ENCODE results near the gene OGDH.

OGDH gene

DNA sequence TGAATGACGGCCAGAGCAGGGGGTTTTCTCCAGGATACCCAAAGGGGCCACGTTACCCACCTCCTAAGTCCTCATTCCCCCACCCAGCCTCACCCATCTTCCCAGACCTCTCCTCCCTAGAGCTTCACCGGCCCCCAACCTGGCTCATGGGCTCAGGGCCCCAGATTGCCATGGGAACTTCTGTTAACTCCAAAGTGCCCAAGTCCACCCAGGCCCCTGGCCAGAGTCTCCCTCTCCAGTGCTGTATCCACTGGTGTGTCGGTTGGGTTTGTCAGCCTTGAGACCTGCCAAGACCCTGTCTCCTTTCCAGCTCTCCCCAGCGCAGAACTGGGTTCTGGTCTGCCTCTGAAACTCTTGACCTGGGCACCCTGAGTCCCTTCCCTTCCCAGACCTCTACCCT is 105.1 kb downstream of the OGDH start:
- Histone ChIP-seq H4K20me1 (ENCODE audit: insufficient read depth, low read length) (no peaks in the 10 kb centered on the region), H3F3A (ENCODE audit: insufficient read depth, low read length) (no peaks in the 10 kb centered on the region), H3K27me3 (replicated peaks; ENCODE audit: insufficient read depth, low read length) (no peaks in the 10 kb centered on the region), H3K36me3 (replicated peaks; ENCODE audit: insufficient read depth, low read length) (no peaks in the 10 kb centered on the region), H3K4me2 (ENCODE audit: low read depth, low read length) (no peak overlapping the region), H3K27ac (ENCODE audit: low read length) (no peak overlapping the region), H3K9ac (ENCODE audit: low read length) (no peak overlapping the region), H3K79me2 (ENCODE audit: low read length) (no peaks in the 10 kb centered on the region), H3K4me1 (ENCODE audit: low read length) (no peaks in the 10 kb centered on the region), H3K4me3 (ENCODE audit: low read length) (no peak overlapping the region), H3K9me3 (replicated peaks; ENCODE audit: insufficient read depth, low read length) (no peaks in the 10 kb centered on the region), H2AFZ (ENCODE audit: low read length) (no peak overlapping the region), H3K9me2 (replicated peaks; ENCODE audit: insufficient read depth, low read length) (no peaks in the 10 kb centered on the region)
- DNase-seq = no peak
- TF ChIP-seq, protein P1, sequence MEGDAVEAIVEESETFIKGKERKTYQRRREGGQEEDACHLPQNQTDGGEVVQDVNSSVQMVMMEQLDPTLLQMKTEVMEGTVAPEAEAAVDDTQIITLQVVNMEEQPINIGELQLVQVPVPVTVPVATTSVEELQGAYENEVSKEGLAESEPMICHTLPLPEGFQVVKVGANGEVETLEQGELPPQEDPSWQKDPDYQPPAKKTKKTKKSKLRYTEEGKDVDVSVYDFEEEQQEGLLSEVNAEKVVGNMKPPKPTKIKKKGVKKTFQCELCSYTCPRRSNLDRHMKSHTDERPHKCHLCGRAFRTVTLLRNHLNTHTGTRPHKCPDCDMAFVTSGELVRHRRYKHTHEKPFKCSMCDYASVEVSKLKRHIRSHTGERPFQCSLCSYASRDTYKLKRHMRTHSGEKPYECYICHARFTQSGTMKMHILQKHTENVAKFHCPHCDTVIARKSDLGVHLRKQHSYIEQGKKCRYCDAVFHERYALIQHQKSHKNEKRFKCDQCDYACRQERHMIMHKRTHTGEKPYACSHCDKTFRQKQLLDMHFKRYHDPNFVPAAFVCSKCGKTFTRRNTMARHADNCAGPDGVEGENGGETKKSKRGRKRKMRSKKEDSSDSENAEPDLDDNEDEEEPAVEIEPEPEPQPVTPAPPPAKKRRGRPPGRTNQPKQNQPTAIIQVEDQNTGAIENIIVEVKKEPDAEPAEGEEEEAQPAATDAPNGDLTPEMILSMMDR (IDR thresholded peaks at IDR 0.05; ENCODE audit: low read length) = no peak
- TF ChIP-seq EZH2phosphoT487 (IDR thresholded peaks at IDR 0.05; ENCODE audit: low read length) (no peak), EZH2 (optimal IDR thresholded peaks at IDR 0.05; ENCODE audit: low read depth, low read length) (no peak)

- H3K27ac ChIP-seq (ENCODE audit: low read length) = no peak overlapping the region
- TF ChIP-seq EZH2 (optimal IDR thresholded peaks at IDR 0.05; ENCODE audit: low read depth, low read length) (no peak), EZH2phosphoT487 (IDR thresholded peaks at IDR 0.05; ENCODE audit: low read length) (no peak)
- TF ChIP-seq, protein P1 (IDR thresholded peaks at IDR 0.05; ENCODE audit: low read length) = no peak
- no peak overlapping the region for H3K9ac ChIP-seq (ENCODE audit: low read length)
Observed at GRCh38 chr7:44712012-44712411, 105.6 kb downstream of the OGDH start.

GRCh38 chr7:44713141-44713540 is 106.7 kb downstream of the OGDH start:
- H3K9ac ChIP-seq (ENCODE audit: low read length) = no peak overlapping the region
- no peak overlapping the region for H3K27ac ChIP-seq (ENCODE audit: low read length)
- H3K4me1 ChIP-seq (ENCODE audit: low read length) = no peaks in the 10 kb centered on the region
- H3K9me2 ChIP-seq (replicated peaks; ENCODE audit: insufficient read depth, low read length) = no peaks in the 10 kb centered on the region
- no peaks in the 10 kb centered on the region for H3F3A ChIP-seq (ENCODE audit: insufficient read depth, low read length)
- no peak for TF ChIP-seq EZH2phosphoT487 (IDR thresholded peaks at IDR 0.05; ENCODE audit: low read length)
- H3K4me2 ChIP-seq (ENCODE audit: low read depth, low read length) = no peak overlapping the region
- no peaks in the 10 kb centered on the region for H3K27me3 ChIP-seq (replicated peaks; ENCODE audit: insufficient read depth, low read length)
- no peak for DNase-seq
- no peaks in the 10 kb centered on the region for H3K36me3 ChIP-seq (replicated peaks; ENCODE audit: insufficient read depth, low read length)
- H3K4me3 ChIP-seq (ENCODE audit: low read length) = no peak overlapping the region
- H3K79me2 ChIP-seq (ENCODE audit: low read length) = no peaks in the 10 kb centered on the region
- H2AFZ ChIP-seq (ENCODE audit: low read length) = no peak overlapping the region
- no peaks in the 10 kb centered on the region for H4K20me1 ChIP-seq (ENCODE audit: insufficient read depth, low read length)
- H3K9me3 ChIP-seq (replicated peaks; ENCODE audit: insufficient read depth, low read length) = no peaks in the 10 kb centered on the region

More at GRCh38 chr7:44712012-44712411, 105.6 kb downstream of the OGDH start:
- Histone ChIP-seq H3K9me3 (replicated peaks; ENCODE audit: insufficient read depth, low read length) (no peaks in the 10 kb centered on the region), H3K4me3 (ENCODE audit: low read length) (no peak overlapping the region), H4K20me1 (ENCODE audit: insufficient read depth, low read length) (no peaks in the 10 kb centered on the region), H3K4me2 (ENCODE audit: low read depth, low read length) (no peak overlapping the region), H3K4me1 (ENCODE audit: low read length) (no peaks in the 10 kb centered on the region), H3K36me3 (replicated peaks; ENCODE audit: insufficient read depth, low read length) (no peaks in the 10 kb centered on the region), H2AFZ (ENCODE audit: low read length) (no peak overlapping the region), H3K9me2 (replicated peaks; ENCODE audit: insufficient read depth, low read length) (no peaks in the 10 kb centered on the region), H3K27me3 (replicated peaks; ENCODE audit: insufficient read depth, low read length) (no peaks in the 10 kb centered on the region), H3F3A (ENCODE audit: insufficient read depth, low read length) (no peaks in the 10 kb centered on the region), H3K79me2 (ENCODE audit: low read length) (no peaks in the 10 kb centered on the region)
- no peak for DNase-seq

DNA sequence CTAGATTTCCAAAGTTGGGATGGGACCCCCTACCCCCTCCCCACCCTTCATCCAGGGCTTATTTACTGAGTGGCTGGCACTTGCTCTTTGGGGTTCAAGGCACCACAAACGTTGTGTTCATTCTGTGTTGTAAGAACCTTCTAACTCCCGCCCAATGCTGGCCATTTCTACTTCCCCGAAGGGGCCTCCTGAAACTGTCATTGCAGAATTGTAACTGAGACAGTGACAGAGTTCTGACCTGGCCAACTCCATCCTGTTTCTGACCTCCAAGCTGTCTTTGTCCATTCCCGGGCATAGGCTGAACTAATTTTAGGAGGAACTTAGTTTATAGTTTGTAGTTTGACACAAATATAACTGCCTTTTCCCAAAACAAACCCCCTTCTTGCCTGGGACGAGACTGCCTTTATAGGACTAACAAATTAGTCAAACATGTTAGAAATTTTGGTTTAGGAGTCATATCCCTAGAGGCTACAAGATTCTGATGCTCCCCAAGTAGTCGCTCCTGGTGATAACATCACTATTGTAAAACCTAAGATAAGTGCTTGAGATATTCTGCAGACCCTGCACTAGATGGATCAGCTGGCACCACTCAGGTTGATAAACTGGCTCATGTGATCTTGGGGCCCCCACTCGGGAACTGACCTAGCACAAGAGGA is 107.4 kb downstream of the OGDH start:
- no peaks in the 10 kb centered on the region for H3F3A ChIP-seq (ENCODE audit: insufficient read depth, low read length)
- TF ChIP-seq, protein P1 (IDR thresholded peaks at IDR 0.05; ENCODE audit: low read length) = no peak
- TF ChIP-seq EZH2 (optimal IDR thresholded peaks at IDR 0.05; ENCODE audit: low read depth, low read length) = no peak
- no peak for TF ChIP-seq EZH2phosphoT487 (IDR thresholded peaks at IDR 0.05; ENCODE audit: low read length)
- H3K4me1 ChIP-seq (ENCODE audit: low read length) = no peaks in the 10 kb centered on the region
- no peak for DNase-seq
- H3K27me3 ChIP-seq (replicated peaks; ENCODE audit: insufficient read depth, low read length) = no peaks in the 10 kb centered on the region
- H4K20me1 ChIP-seq (ENCODE audit: insufficient read depth, low read length) = no peaks in the 10 kb centered on the region
- H3K9me2 ChIP-seq (replicated peaks; ENCODE audit: insufficient read depth, low read length) = no peaks in the 10 kb centered on the region
- H3K4me2 ChIP-seq (ENCODE audit: low read depth, low read length) = no peak overlapping the region
- no peak overlapping the region for H2AFZ ChIP-seq (ENCODE audit: low read length)
- H3K79me2 ChIP-seq (ENCODE audit: low read length) = no peaks in the 10 kb centered on the region
- H3K36me3 ChIP-seq (replicated peaks; ENCODE audit: insufficient read depth, low read length) = no peaks in the 10 kb centered on the region
- H3K9ac ChIP-seq (ENCODE audit: low read length) = no peak overlapping the region
- H3K4me3 ChIP-seq (ENCODE audit: low read length) = no peak overlapping the region
- H3K9me3 ChIP-seq (replicated peaks; ENCODE audit: insufficient read depth, low read length) = no peaks in the 10 kb centered on the region
- H3K27ac ChIP-seq (ENCODE audit: low read length) = no peak overlapping the region
